ENCODE results near the gene KRTAP5-8. TPM values are rescaled to one million over a fixed set of nuclear protein-coding genes. Genes with fewer than 3 reads are reported as not detected.
"Not testable (repeated sequence)": the region's sequence is repeated elsewhere in the genome, so short reads cannot be mapped to it uniquely, and the experiment has no call there.

The KRTAP5-8 gene
- total RNA-seq, 1 donor from 2014 or later: not detected

GRCh38 chr11:71527576-71528210 lies 10.1 kb upstream of the KRTAP5-8 start:
- Histone ChIP-seq H3K79me2 (ENCODE audit: low read depth) (no peaks in the 10 kb centered on the region), H2AFZ (replicated peaks) (no peak overlapping the region), H3K4me3 (no peak overlapping the region), H3K9ac (no peak overlapping the region), H3K36me3 (no peaks in the 10 kb centered on the region), H4K20me1 (ENCODE audit: low read depth) (no peaks in the 10 kb centered on the region), H3K27me3 (no peaks in the 10 kb centered on the region), H3K4me1 (no peaks in the 10 kb centered on the region), H3K9me3 (ENCODE audit: low read depth) (no peaks in the 10 kb centered on the region), H3K27ac (no peak overlapping the region), H3K4me2 (no peak overlapping the region), H3F3A (ENCODE audit: low read depth) (no peaks in the 10 kb centered on the region)
- TF ChIP-seq, protein P1, sequence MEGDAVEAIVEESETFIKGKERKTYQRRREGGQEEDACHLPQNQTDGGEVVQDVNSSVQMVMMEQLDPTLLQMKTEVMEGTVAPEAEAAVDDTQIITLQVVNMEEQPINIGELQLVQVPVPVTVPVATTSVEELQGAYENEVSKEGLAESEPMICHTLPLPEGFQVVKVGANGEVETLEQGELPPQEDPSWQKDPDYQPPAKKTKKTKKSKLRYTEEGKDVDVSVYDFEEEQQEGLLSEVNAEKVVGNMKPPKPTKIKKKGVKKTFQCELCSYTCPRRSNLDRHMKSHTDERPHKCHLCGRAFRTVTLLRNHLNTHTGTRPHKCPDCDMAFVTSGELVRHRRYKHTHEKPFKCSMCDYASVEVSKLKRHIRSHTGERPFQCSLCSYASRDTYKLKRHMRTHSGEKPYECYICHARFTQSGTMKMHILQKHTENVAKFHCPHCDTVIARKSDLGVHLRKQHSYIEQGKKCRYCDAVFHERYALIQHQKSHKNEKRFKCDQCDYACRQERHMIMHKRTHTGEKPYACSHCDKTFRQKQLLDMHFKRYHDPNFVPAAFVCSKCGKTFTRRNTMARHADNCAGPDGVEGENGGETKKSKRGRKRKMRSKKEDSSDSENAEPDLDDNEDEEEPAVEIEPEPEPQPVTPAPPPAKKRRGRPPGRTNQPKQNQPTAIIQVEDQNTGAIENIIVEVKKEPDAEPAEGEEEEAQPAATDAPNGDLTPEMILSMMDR (IDR thresholded peaks at IDR 0.05): no peak
- TF ChIP-seq EZH2phosphoT487 (IDR thresholded peaks at IDR 0.05) (no peak), EZH2 (IDR thresholded peaks at IDR 0.05) (no peak)
- no peak for DNase-seq (ENCODE audit: low spot score)
- Mint-ChIP-seq H3K9me3 (no peaks in the 10 kb centered on the region), H3K4me3 (no peak overlapping the region), H3K27ac (no peak overlapping the region), H3K4me1 (peaks cover 7% of the 10 kb centered on the region), H3K27me3 (ENCODE audit: insufficient read depth, low read depth) (peaks cover 4% of the 10 kb centered on the region), H3K36me3 (no peaks in the 10 kb centered on the region)

- H3K4me1 Mint-ChIP-seq: peaks cover 7% of the 10 kb centered on the region
- no peaks in the 10 kb centered on the region for H4K20me1 ChIP-seq (ENCODE audit: low read depth)
- H3K27me3 Mint-ChIP-seq (ENCODE audit: insufficient read depth, low read depth): peaks cover 4% of the 10 kb centered on the region
- H3K27ac Mint-ChIP-seq: no peak overlapping the region
- no peaks in the 10 kb centered on the region for H3F3A ChIP-seq (ENCODE audit: low read depth)
- no peak overlapping the region for H3K9ac ChIP-seq
- H3K9me3 Mint-ChIP-seq: no peaks in the 10 kb centered on the region
- H3K9me3 ChIP-seq (ENCODE audit: low read depth): no peaks in the 10 kb centered on the region
- H3K79me2 ChIP-seq (ENCODE audit: low read depth): no peaks in the 10 kb centered on the region
- no peak for DNase-seq (ENCODE audit: low spot score)
- no peak overlapping the region for H3K4me3 ChIP-seq
- H3K36me3 Mint-ChIP-seq: no peaks in the 10 kb centered on the region
- no peak overlapping the region for H3K4me3 Mint-ChIP-seq
- TF ChIP-seq EZH2phosphoT487 (IDR thresholded peaks at IDR 0.05): no peak
- TF ChIP-seq, protein P1 (IDR thresholded peaks at IDR 0.05): no peak
- TF ChIP-seq EZH2 (IDR thresholded peaks at IDR 0.05): no peak
- H3K36me3 ChIP-seq: no peaks in the 10 kb centered on the region
- H2AFZ ChIP-seq (replicated peaks): no peak overlapping the region
- no peak overlapping the region for H3K4me2 ChIP-seq
- no peaks in the 10 kb centered on the region for H3K4me1 ChIP-seq
- H3K27ac ChIP-seq: no peak overlapping the region
- no peaks in the 10 kb centered on the region for H3K27me3 ChIP-seq
These were observed 7.2 kb upstream of the KRTAP5-8 start for GRCh38 chr11:71530602-71531001.

GRCh38 chr11:71532036-71532610 lies 5.7 kb upstream of the KRTAP5-8 start:
- H3K9me3 ChIP-seq (ENCODE audit: low read depth): no peaks in the 10 kb centered on the region
- no peak overlapping the region for H3K4me3 ChIP-seq
- H2AFZ ChIP-seq (replicated peaks): no peak overlapping the region
- Mint-ChIP-seq H3K9me3 (no peaks in the 10 kb centered on the region), H3K36me3 (no peaks in the 10 kb centered on the region), H3K27ac (no peak overlapping the region), H3K4me3 (no peak overlapping the region), H3K4me1 (no peaks in the 10 kb centered on the region), H3K27me3 (ENCODE audit: insufficient read depth, low read depth) (peaks cover 4% of the 10 kb centered on the region)
- no peaks in the 10 kb centered on the region for H3K79me2 ChIP-seq (ENCODE audit: low read depth)
- no peaks in the 10 kb centered on the region for H4K20me1 ChIP-seq (ENCODE audit: low read depth)
- H3K9ac ChIP-seq: no peak overlapping the region
- no peak for DNase-seq (ENCODE audit: low spot score)
- H3K27me3 ChIP-seq: no peaks in the 10 kb centered on the region
- H3K27ac ChIP-seq: no peak overlapping the region
- no peaks in the 10 kb centered on the region for H3K4me1 ChIP-seq
- H3K36me3 ChIP-seq: no peaks in the 10 kb centered on the region
- no peaks in the 10 kb centered on the region for H3F3A ChIP-seq (ENCODE audit: low read depth)
- no peak overlapping the region for H3K4me2 ChIP-seq
- TF ChIP-seq, protein P1 (IDR thresholded peaks at IDR 0.05): no peak
- TF ChIP-seq EZH2phosphoT487 (IDR thresholded peaks at IDR 0.05): no peak
- TF ChIP-seq EZH2 (IDR thresholded peaks at IDR 0.05): no peak

- not testable (repeated sequence) for H3F3A ChIP-seq (ENCODE audit: low read depth); H4K20me1 ChIP-seq (ENCODE audit: low read depth); H3K79me2 ChIP-seq (ENCODE audit: low read depth); DNase-seq (ENCODE audit: low spot score); H3K4me3 Mint-ChIP-seq; H3K27me3 Mint-ChIP-seq (ENCODE audit: insufficient read depth, low read depth); H3K27ac ChIP-seq; H3K4me3 ChIP-seq; H3K9ac ChIP-seq; H3K36me3 Mint-ChIP-seq; H3K4me2 ChIP-seq; H3K4me1 ChIP-seq; H3K27me3 ChIP-seq; H3K9me3 ChIP-seq (ENCODE audit: low read depth); H3K27ac Mint-ChIP-seq; H3K36me3 ChIP-seq; H3K4me1 Mint-ChIP-seq; H2AFZ ChIP-seq (replicated peaks); H3K9me3 Mint-ChIP-seq
These were observed 2.9 kb upstream of the KRTAP5-8 start for GRCh38 chr11:71534711-71535608.
